ENCODE data around the gene ZC3H14. TPM values are rescaled to one million over a fixed set of nuclear protein-coding genes. Genes with fewer than 3 reads are reported as not detected.
A peak's percentile ranks its signal among the peaks of the same experiment; 100 is the strongest.

The ZC3H14 gene
- total RNA-seq, 2 donors from 2014 or later, result 38.6 to 48.5 TPM

DNA sequence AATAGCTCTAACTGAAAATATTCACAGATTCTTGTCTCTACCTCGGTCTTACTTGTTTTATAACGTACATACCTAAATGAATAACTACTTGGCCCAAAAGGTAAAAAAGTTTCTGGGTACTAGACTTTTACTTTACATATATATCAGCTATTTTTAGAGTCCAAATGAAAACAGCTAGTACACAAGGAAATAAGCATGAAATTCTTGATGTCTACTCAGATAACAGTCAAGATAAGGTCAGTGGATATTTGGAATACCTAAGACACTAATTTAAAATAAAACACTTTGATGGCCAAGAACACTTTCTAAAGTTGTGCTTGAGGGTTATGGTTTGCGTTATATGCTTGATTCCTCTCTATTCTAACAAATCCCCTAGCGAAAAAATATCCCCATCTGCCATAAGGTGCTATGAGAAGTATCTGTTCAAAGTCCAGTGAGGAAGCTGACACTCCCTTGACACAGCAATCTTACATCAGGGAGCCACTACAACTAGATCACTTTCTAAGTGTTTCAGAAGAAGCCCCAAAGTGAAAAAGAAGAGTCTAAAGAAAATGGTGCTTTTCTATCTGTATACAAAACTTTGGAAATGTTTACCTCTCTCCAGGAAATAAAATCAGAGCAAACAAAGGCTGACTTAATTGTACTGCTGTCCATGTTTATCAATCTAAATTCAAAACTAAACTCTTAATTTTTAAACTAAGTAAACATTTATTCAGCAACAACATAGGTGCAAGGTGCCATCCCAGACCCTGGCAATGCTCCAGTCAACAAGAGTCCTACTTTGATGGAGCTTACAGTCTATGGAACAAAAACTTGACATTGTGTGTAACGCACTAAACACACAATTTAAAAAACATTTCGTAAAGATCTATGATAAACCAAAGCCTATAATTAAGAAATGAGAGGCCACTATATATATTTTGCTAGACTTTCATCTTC is 19.7 kb upstream of the ZC3H14 start:
- intact Hi-C loops (cut with DNase I), result no loop called here
- H3K4me3 ChIP-seq, result no peak overlapping the region
- H3K36me3 ChIP-seq (replicated peaks in 1 of 2; ENCODE audit: insufficient read depth in 1 of 2, low read depth in 2 of 2), result no peaks in the 10 kb centered on the region
- WGBS, 2 donors, result 84 to 88% methylated on average over 6 of the region's 6 CpGs
- TF ChIP-seq POLR2A (IDR thresholded peaks at IDR 0.05), result no peak
- TF ChIP-seq, protein P1, sequence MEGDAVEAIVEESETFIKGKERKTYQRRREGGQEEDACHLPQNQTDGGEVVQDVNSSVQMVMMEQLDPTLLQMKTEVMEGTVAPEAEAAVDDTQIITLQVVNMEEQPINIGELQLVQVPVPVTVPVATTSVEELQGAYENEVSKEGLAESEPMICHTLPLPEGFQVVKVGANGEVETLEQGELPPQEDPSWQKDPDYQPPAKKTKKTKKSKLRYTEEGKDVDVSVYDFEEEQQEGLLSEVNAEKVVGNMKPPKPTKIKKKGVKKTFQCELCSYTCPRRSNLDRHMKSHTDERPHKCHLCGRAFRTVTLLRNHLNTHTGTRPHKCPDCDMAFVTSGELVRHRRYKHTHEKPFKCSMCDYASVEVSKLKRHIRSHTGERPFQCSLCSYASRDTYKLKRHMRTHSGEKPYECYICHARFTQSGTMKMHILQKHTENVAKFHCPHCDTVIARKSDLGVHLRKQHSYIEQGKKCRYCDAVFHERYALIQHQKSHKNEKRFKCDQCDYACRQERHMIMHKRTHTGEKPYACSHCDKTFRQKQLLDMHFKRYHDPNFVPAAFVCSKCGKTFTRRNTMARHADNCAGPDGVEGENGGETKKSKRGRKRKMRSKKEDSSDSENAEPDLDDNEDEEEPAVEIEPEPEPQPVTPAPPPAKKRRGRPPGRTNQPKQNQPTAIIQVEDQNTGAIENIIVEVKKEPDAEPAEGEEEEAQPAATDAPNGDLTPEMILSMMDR (IDR thresholded peaks at IDR 0.05), result no peak
- H3K4me1 ChIP-seq, result peaks cover 25% of the 10 kb centered on the region
- no peak for DNase-seq
- H3K9me3 ChIP-seq, result no peaks in the 10 kb centered on the region
- no peak overlapping the region for H3K27ac ChIP-seq
- no peak for ATAC-seq
- H3K27me3 ChIP-seq, result no peaks in the 10 kb centered on the region

DNA sequence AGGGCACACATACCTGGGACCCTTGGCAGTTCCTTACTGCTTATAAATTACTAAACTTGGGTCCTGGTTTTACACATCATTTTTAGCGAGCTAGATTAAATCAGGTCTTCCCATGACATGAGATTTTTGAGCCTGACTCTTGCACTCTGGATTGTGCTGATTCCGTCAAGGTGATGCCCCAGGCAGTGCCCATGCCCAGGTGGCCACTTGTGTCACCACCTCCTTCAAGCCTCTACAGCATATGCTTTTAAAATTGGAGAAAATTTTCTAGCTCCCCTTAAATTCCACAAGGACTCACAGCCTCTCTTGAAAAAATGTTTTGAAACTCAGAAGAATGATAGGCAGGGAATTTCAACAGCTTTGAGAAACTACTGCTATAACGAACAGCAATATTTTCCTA is 17.6 kb upstream of the ZC3H14 start:
- Histone ChIP-seq H3K4me1 (peaks cover 31% of the 10 kb centered on the region), H3K36me3 (replicated peaks in 1 of 2; ENCODE audit: insufficient read depth in 1 of 2, low read depth in 2 of 2) (no peaks in the 10 kb centered on the region), H3K4me3 (no peak overlapping the region), H3K9me3 (no peaks in the 10 kb centered on the region), H3K27me3 (no peaks in the 10 kb centered on the region), H3K27ac (no peak overlapping the region)
- WGBS, 2 donors, result 92 to 94% methylated on average over 3 of the region's 3 CpGs
- intact Hi-C loops (cut with DNase I), result loop anchor here (5.0 kb wide), 1 partner anchor 53 kb away; no protein-coding TSS in a partner anchor
- TF ChIP-seq POLR2A (IDR thresholded peaks at IDR 0.05), result no peak
- TF ChIP-seq, protein P1 (IDR thresholded peaks at IDR 0.05), result no peak
- DNase-seq (no peak), ATAC-seq (no peak)

DNA sequence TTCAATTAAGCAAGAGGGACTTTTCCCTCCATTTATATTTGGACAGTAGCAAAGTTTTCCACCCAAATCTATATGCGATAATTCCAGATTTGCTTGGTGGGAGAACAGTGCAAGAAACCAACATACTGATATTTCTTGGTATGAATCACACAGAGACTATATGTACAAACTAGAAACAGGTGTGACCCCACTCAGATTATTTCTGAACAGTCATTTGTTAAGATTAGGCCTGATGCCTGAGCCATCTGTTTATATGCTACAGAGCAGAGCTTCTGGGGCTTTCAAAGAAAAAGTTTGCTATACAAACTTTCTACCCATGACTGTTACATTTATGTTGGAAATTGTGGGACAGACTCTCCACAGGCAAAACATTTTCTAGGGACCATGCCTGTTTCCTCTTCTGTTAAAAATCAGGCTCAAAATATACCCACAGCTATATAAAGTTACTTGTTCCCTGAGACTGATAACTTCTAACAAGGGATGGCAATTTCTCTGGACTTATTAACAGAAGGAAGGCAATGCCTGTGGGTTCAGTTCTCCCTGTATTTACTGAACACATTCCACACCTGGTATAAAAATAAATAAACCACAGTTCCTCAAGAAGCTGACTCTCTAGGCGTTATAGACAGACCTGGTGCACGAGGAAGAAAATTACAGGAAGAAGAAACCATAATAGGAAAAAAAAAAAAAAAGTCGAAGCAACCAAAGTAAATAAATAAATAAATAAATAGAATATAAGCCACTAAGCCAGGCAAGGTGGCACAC is 16.0 kb upstream of the ZC3H14 start:
- H3K27ac ChIP-seq, result peak overlapping the region in 2 of 4 donors; percentile 30 to 44
- no peak overlapping the region for H3K4me3 ChIP-seq
- ATAC-seq, result no peak
- TF ChIP-seq, protein P1 (IDR thresholded peaks at IDR 0.05), result no peak
- TF ChIP-seq POLR2A (IDR thresholded peaks at IDR 0.05), result no peak
- H3K4me1 ChIP-seq, result peaks cover 39% of the 10 kb centered on the region
- no peaks in the 10 kb centered on the region for H3K36me3 ChIP-seq (replicated peaks in 1 of 2; ENCODE audit: insufficient read depth in 1 of 2, low read depth in 2 of 2)
- H3K9me3 ChIP-seq, result no peaks in the 10 kb centered on the region
- no peak for DNase-seq
- 41 to 54% methylated on average over 4 of the region's 4 CpGs for WGBS, 2 donors
- no peaks in the 10 kb centered on the region for H3K27me3 ChIP-seq
- intact Hi-C loops (cut with DNase I), result loop anchor here (5.0 kb wide), 1 partner anchor 55 kb away; no protein-coding TSS in a partner anchor

DNA sequence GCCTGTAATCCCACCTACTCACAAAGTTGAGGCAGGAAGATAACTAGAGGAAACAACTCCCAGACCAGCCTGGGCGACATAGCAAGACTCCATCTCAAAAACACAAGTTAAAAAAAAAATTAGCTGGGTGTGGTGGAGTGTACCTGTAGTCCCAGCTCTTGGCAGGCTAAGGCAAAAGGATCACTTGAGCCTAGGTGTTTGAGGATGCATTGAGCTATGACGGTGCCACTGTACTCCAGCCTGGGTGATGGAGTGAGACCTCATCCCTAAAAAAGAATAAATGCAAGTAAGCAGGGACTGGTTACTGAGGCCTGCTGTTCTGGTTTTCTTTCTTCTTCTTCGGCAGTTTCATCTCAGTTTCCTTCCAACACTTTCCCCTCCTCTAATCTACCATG is 15.5 kb upstream of the ZC3H14 start:
- ATAC-seq (no peak), DNase-seq (no peak)
- 83 to 91% methylated on average over 3 of the region's 3 CpGs for WGBS, 2 donors
- no peaks in the 10 kb centered on the region for H3K36me3 ChIP-seq (replicated peaks in 1 of 2; ENCODE audit: insufficient read depth in 1 of 2, low read depth in 2 of 2)
- TF ChIP-seq, protein P1 (IDR thresholded peaks at IDR 0.05), result no peak
- TF ChIP-seq POLR2A (IDR thresholded peaks at IDR 0.05), result no peak
- peak overlapping the region in 1 of 4 donors; percentile 44 for H3K27ac ChIP-seq
- intact Hi-C loops (cut with DNase I), result loop anchor here (5.0 kb wide), 1 partner anchor 55 kb away; no protein-coding TSS in a partner anchor
- H3K4me3 ChIP-seq, result no peak overlapping the region
- peaks cover 39% of the 10 kb centered on the region for H3K4me1 ChIP-seq
- H3K9me3 ChIP-seq, result no peaks in the 10 kb centered on the region
- no peaks in the 10 kb centered on the region for H3K27me3 ChIP-seq

Measured in body of pancreas (tissue), 4 donors.